Heart right ventricle (tissue), 16 donors: Measurements from ENCODE around the gene CHCHD10. TPM values are rescaled to one million over a fixed set of nuclear protein-coding genes. Genes with fewer than 3 reads are reported as not detected.

Source experiments
- ATAC-seq, 8 donors: fragments of 200-7000 bp; cut with Tn5 transposase; one replicate each; pipeline ENCODE4 v1.9.1; 2020; ENCODE audit warnings: mild to moderate bottlenecking in 8 of 8, moderate library complexity in 8 of 8, moderate number of reproducible peaks in 1 of 8
- DNase-seq, 2 donors: peaks; one replicate each; pipeline ENCODE4 v3.0.0-alpha.2; 2020
- H3K27ac ChIP-seq, 10 donors: fragments of 200-600 bp; sonication (generic) in 2 of 10; one replicate each; pipeline versions ENCODE4 v1.5.0 to v1.8.0; 2020 to 2022; ENCODE audit warnings: mild to moderate bottlenecking in 3 of 10
- H3K27me3 ChIP-seq, 7 donors: fragments of 200-600 bp; one replicate each; pipeline ENCODE4 v1.8.0; 2021 to 2022; ENCODE audit warnings: mild to moderate bottlenecking in 2 of 7
- H3K36me3 ChIP-seq, 9 donors: fragments of 200-600 bp; sonication (generic) in 1 of 9; one replicate each; pipeline versions ENCODE4 v1.5.0 to v1.8.0; 2020 to 2022; ENCODE audit warnings: mild to moderate bottlenecking in 2 of 9
- H3K4me1 ChIP-seq, 9 donors: fragments of 200-600 bp; sonication (generic) in 1 of 9; one replicate each; pipeline versions ENCODE4 v1.5.0 to v1.8.0; 2020 to 2022; ENCODE audit warnings: mild to moderate bottlenecking in 4 of 9
- H3K4me3 ChIP-seq, 10 donors: fragments of 200-600 bp; sonication (generic) in 2 of 10; one replicate each; pipeline versions ENCODE4 v1.5.0 to v1.8.0; 2020 to 2022; ENCODE audit warnings: mild to moderate bottlenecking in 7 of 10, moderate library complexity in 2 of 10
- H3K9me3 ChIP-seq, 11 donors: fragments of 200-600 bp in 10 of 11; sonication (generic) in 2 of 11; one replicate each; pipeline versions ENCODE4 v1.5.0 to v1.8.0; 2013 to 2022; ENCODE audit warnings: mild to moderate bottlenecking in 2 of 11, control low read depth in 1 of 11, moderate library complexity in 1 of 11
- CTCF ChIP-seq, 9 donors: fragments of 200-600 bp; sonication (generic) in 2 of 9; IDR thresholded peaks; one replicate each; pipeline versions ENCODE4 v1.5.0 to v1.8.0; 2021 to 2022; ENCODE audit warnings: antibody characterized with exemption in 9 of 9, mild to moderate bottlenecking in 5 of 9, moderate library complexity in 1 of 9
- WGBS, 2 donors: extraction: QIAGEN DNeasy Blood & Tissue Kit; methylation state at CpG; one replicate each; pipeline ENCODE4 v1.1.7; 2013; ENCODE audit warnings: inconsistent platforms in 1 of 2; 5-methylcytosine and 5-hydroxymethylcytosine counted together
- intact Hi-C, 10 donors: fragments of 100-400 bp; cut with DNase I; formaldehyde crosslinking; loops; one replicate each; pipeline versions ENCODE4 v1.11.1 to v1.14.2; 2022
- long read RNA-seq, 3 donors: library from polyadenylated mRNA; unstranded; transcript quantifications; one replicate each; pipeline ENCODE4 v2.0.0, GENCODE V29; 2020 to 2021
- polyA plus RNA-seq, 2 donors: library from polyadenylated mRNA; stranded (reverse); fragments of 200-250 nt; gene quantifications; one replicate each; pipeline ENCODE4 v1.2.3, GENCODE V29; 2013
- total RNA-seq, 10 donors: library from RNA; stranded (reverse); fragmentation: NEBNext Ultra II Directional in 3 of 10; extraction: Animal tissue kit (Norgen Biotek cat#: 25700) in 3 of 10; gene quantifications; one replicate each; pipeline versions ENCODE4 v1.2.1 to v1.2.4, GENCODE V29; 2021 to 2023
- donor health status: Arrhythmogenic right ventricular cardiomyopathy.
- donor health status: ischemic (EF 13 %, LVEDD 7.1; RV severe dilation, severe dysfunction).
- donor health status: healthy with polysubstance abuse.
- donor health status: DM: no; HTN: yes; CAD: no.
- donor health status: DM: no; HTN: no; CAD: no.
- donor health status: ischemic (EF 25% LVEDD 6.9; RV normal size, moderate dysfunction).
- donor health status: ischemic (EF 25% LVEDD 5.7; RV mildly dilated, moderate dysfunction).
- donor health status: healthy.
- donor health status: DM: yes; HTN: yes; CAD: no.
- donor health status: Ischemic cardiomyopathy.
- donor health status: ischemic (EF 35%, LVEDD 5.7; RV mildly dilated, moderate dysfunction).
- donor health status: nonischemic (EF 11% LVEDD 7.7; RV severe dilation, severe dysfunction).
- donor health status: DM: yes; HTN: yes; CAD: no.
- donor health status: PGD.
- donor health status: ischemic (EF 29% LVEDD 5.4; RV normal size, mild dysfunction).
- donor health status: nonischemic (EF 23%, LVEDD 6.1; RV moderate dilation, normal function).

CHCHD10 gene
- 1,000 to 10,000 TPM in 8 of 10 donors, 100 to 1,000 TPM in 2; 860 to 1,727 (median 1,056) TPM for total RNA-seq
- 1,000 to 10,000 TPM in 1 of 2 donors, 100 to 1,000 TPM in 1; 735 to 3,552 TPM for polyA plus RNA-seq
- long read RNA-seq, donor 1, transcript CHCHD10-205 (2 exons, 490 nt), result minor isoform, 5 of 273 reads
- long read RNA-seq, donor 1, transcript CHCHD10-202 (4 exons, 1,171 nt), result major isoform, 216 of 273 reads
- long read RNA-seq, donor 1, partial matches to known transcripts, result 33 of 273 reads
- long read RNA-seq, donor 1, other reads (novel, unspliced or antisense), result 19 of 273 reads
- long read RNA-seq, donor 2, transcript CHCHD10-202 (4 exons, 1,171 nt), result major isoform, 224 of 306 reads
- long read RNA-seq, donor 2, transcript CHCHD10-205 (2 exons, 490 nt), result minor isoform, 8 of 306 reads
- long read RNA-seq, donor 2, partial matches to known transcripts, result 53 of 306 reads
- long read RNA-seq, donor 2, other reads (novel, unspliced or antisense), result 19 of 306 reads
- long read RNA-seq, donor 3, partial matches to known transcripts, result 6 of 12 reads
- long read RNA-seq, donor 3, other reads (novel, unspliced or antisense), result 4 of 12 reads

DNA sequence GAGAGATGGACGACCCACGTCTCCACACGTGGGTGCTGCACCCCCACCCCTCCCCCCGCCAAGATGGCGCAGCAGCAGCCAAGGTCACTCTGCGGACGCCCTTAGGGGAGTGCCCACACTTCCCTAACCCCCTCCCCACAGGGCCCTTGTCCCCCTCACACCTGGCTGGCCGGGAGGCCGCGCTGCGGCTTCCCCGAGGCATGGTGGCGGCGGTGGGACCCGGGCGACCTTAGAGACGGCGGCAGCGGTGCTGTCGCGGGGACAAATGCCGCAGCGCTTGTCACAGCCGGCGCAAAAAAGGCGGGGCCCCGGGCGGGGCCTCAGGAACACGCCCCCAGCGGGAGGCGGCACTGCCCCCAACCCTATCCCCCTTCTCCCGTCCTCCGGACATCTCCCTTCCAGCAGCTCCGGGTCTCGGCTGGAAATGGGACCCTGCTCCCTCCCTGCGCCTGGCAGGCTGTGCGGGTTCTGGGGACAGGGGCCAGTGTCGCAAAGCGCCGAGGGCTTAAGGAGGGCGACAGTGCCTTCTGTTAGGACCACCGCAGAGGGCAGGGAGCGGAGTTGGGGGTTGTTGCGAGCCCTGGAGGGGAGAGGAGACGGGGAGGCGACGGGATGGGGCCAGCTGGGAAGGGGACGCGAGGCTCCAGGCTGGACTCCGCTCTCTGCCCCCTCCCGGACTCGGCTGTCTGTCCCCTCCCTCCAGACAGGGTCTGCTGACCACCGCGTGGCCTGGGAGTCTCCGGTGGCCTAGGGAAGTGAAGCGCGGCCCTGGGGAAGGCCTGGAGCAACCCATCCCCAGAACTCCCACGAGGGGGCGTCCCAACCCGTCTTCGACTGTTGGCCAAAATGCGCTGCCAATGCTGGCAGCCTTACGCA, at the start of gene CHCHD10:
TSS of gene CHCHD10 (minus strand) at position 300 of the 876 bp plus-strand sequence. CDS start at position 202, 98 bp downstream.
- intact Hi-C loops, result loop anchor here (2.0 to 10.0 kb wide), 5 partner anchors 21 to 223 kb away; no protein-coding TSS in a partner anchor
- Histone ChIP-seq H3K4me3 (peak within 1 kb of the TSS; percentile 58 to 78 (median 70)), H3K9me3 (no peaks in the 10 kb centered on the region), H3K36me3 (peaks cover 0 to 16% (median 0%) of the 10 kb centered on the region in 9 donors), H3K4me1 (peaks cover 11 to 68% (median 55%) of the 10 kb centered on the region in 9 donors), H3K27me3 (peaks cover 0 to under 1% (median 0%) of the 10 kb centered on the region in 7 donors), H3K27ac (peak within 1 kb of the TSS; percentile 85 to 96 (median 92))
- peak; percentile 75 to 91 (median 87) for TF ChIP-seq CTCF (IDR thresholded peaks at IDR 0.05)
- DNase-seq (peak; percentile 89), ATAC-seq (peak; percentile 81 to 92 (median 88))
- 1% methylated on average over 55 to 63 of the region's 63 CpGs for whole genome bisulfite sequencing, 2 donors

GRCh38 chr22:23817146-23817545, 49.4 kb upstream of the CHCHD10 start:
- intact Hi-C loops, result no loop called here
- Histone ChIP-seq H3K36me3 (peaks cover 0 to 97% (median 36%) of the 10 kb centered on the region in 9 donors), H3K27me3 (no peaks in the 10 kb centered on the region), H3K9me3 (no peaks in the 10 kb centered on the region), H3K4me1 (peaks cover 0 to 47% (median 12%) of the 10 kb centered on the region in 9 donors), H3K27ac (peak overlapping the region in 7 of 10 donors; percentile 18 to 87 (median 80)), H3K4me3 (no peak overlapping the region)
- ATAC-seq (peak in 2 of 8 donors; percentile 3 to 5), DNase-seq (no peak)
- 87 to 97% methylated on average over 6 of the region's 6 CpGs for WGBS, 2 donors
- no peak for TF ChIP-seq CTCF (IDR thresholded peaks at IDR 0.05)

- peak; percentile 58 to 66 for DNase-seq
- Histone ChIP-seq H3K4me1 (peaks cover 0 to 39% (median 10%) of the 10 kb centered on the region in 9 donors), H3K27ac (peak overlapping the region; percentile 64 to 87 (median 80)), H3K9me3 (no peaks in the 10 kb centered on the region), H3K27me3 (no peaks in the 10 kb centered on the region), H3K4me3 (no peak overlapping the region), H3K36me3 (peaks cover 0 to 97% (median 38%) of the 10 kb centered on the region in 9 donors)
- no peak for TF ChIP-seq CTCF (IDR thresholded peaks at IDR 0.05)
- intact Hi-C loops, result no loop called here
- 56 to 70% methylated on average over 18 of the region's 18 CpGs for WGBS, 2 donors
- ATAC-seq, result peak; percentile 84 to 97 (median 92)
Measured at GRCh38 chr22:23816156-23816976, 48.6 kb upstream of the CHCHD10 start.
